ENCODE data around the gene RBMX. TPM values are rescaled to one million over a fixed set of nuclear protein-coding genes. Genes with fewer than 3 reads are reported as not detected.
"Not testable (repeated sequence)": the region's sequence is repeated elsewhere in the genome, so short reads cannot be mapped to it uniquely, and the experiment has no call there.

RBMX gene
- total RNA-seq, 2 donors from 2014 or later: 127 to 176 TPM

GRCh38 chrX:136879001-136879687, 1.4 kb downstream of the RBMX start:
- no peak for TF ChIP-seq CTCF (IDR thresholded peaks at IDR 0.05)
- no peaks in the 10 kb centered on the region for H3K27me3 ChIP-seq
- DNase-seq (ENCODE audit: low spot score): no peak
- H3K4me1 ChIP-seq: no peaks in the 10 kb centered on the region
- H3K9me3 ChIP-seq: no peaks in the 10 kb centered on the region
- peak overlapping the region; percentile 68 to 73 for H3K4me3 ChIP-seq
- peak overlapping the region; percentile 94 to 95 for H3K27ac ChIP-seq
- H3K36me3 ChIP-seq: peaks cover 49% of the 10 kb centered on the region

- no peak overlapping the region for H3K27ac ChIP-seq
- H3K36me3 ChIP-seq: peaks cover 56% of the 10 kb centered on the region
- peak overlapping the region; percentile 68 to 73 for H3K4me3 ChIP-seq
Measured at GRCh38 chrX:136878423-136878822, 2.1 kb downstream of the RBMX start.

GRCh38 chrX:136874114-136874513, 6.4 kb downstream of the RBMX start:
- not testable (repeated sequence) for H3K9me3 ChIP-seq; H3K4me3 ChIP-seq; H3K4me1 ChIP-seq; H3K27me3 ChIP-seq; DNase-seq (ENCODE audit: low spot score); H3K27ac ChIP-seq
- H3K36me3 ChIP-seq: peaks cover 94% of the 10 kb centered on the region

More at GRCh38 chrX:136878423-136878822, 2.1 kb downstream of the RBMX start:
- H3K4me1 ChIP-seq: no peaks in the 10 kb centered on the region
- no peak for TF ChIP-seq CTCF (IDR thresholded peaks at IDR 0.05)
- DNase-seq (ENCODE audit: low spot score): no peak
- no peaks in the 10 kb centered on the region for H3K27me3 ChIP-seq
- no peaks in the 10 kb centered on the region for H3K9me3 ChIP-seq

- not testable (repeated sequence) for DNase-seq (ENCODE audit: low spot score); H3K9me3 ChIP-seq; H3K27me3 ChIP-seq; H3K27ac ChIP-seq; H3K4me3 ChIP-seq; H3K4me1 ChIP-seq
- peaks cover 94% of the 10 kb centered on the region for H3K36me3 ChIP-seq
Measured at GRCh38 chrX:136873210-136873609, 7.3 kb downstream of the RBMX start.

- H3K9me3 ChIP-seq: no peaks in the 10 kb centered on the region
- peaks cover 90% of the 10 kb centered on the region for H3K36me3 ChIP-seq
- H3K4me1 ChIP-seq: no peaks in the 10 kb centered on the region
- H3K27ac ChIP-seq: no peak overlapping the region
- no peak overlapping the region for H3K4me3 ChIP-seq
- TF ChIP-seq CTCF (IDR thresholded peaks at IDR 0.05): no peak
- no peak for DNase-seq (ENCODE audit: low spot score)
- no peaks in the 10 kb centered on the region for H3K27me3 ChIP-seq
Measured at GRCh38 chrX:136872091-136872700, 8.3 kb downstream of the RBMX start.

- no peak for DNase-seq (ENCODE audit: low spot score)
- TF ChIP-seq CTCF (IDR thresholded peaks at IDR 0.05): no peak
- no peaks in the 10 kb centered on the region for H3K9me3 ChIP-seq
- H3K4me3 ChIP-seq: no peak overlapping the region
- peaks cover 69% of the 10 kb centered on the region for H3K36me3 ChIP-seq
- H3K27ac ChIP-seq: no peak overlapping the region
- H3K4me1 ChIP-seq: no peaks in the 10 kb centered on the region
- H3K27me3 ChIP-seq: no peaks in the 10 kb centered on the region
Measured at GRCh38 chrX:136870064-136870463, 10.5 kb downstream of the RBMX start.
